Vagina (tissue), 2 donors: Measurements from ENCODE around the gene ALDH3B1.

ENCODE experiments used
- CTCF ChIP-seq, 3 experiments: fragments of 450-650 bp in 2 of 3; fragments of 200-600 bp in 1 of 3; sonication (generic) in 1 of 3; IDR thresholded peaks; one replicate each; pipeline ENCODE4 v1.5.1; 2017 to 2019; ENCODE audit warnings: antibody characterized with exemption in 3 of 3, mild to moderate bottlenecking in 2 of 3, moderate library complexity in 2 of 3
- POLR2A ChIP-seq, 2 donors: fragments of 450-650 bp; IDR thresholded peaks; one replicate each; pipeline ENCODE4 v1.6.1; 2017; ENCODE audit warnings: antibody characterized with exemption in 2 of 2, mild to moderate bottlenecking in 2 of 2, moderate library complexity in 2 of 2
- POLR2AphosphoS5 ChIP-seq, 2 donors: sonication (generic); formaldehyde crosslinking; IDR thresholded peaks; one replicate each; pipeline ENCODE4 v1.9.0; 2017; ENCODE audit warnings: antibody characterized with exemption in 2 of 2, mild to moderate bottlenecking in 2 of 2, low read depth in 1 of 2; ENCODE audit not compliant: insufficient read depth in 1 of 2

GRCh38 chr11:68037411-68038225 lies 27.5 kb downstream of the ALDH3B1 start:
- TF ChIP-seq CTCF (IDR thresholded peaks at IDR 0.05) (no peak), POLR2A (IDR thresholded peaks at IDR 0.05) (no peak), POLR2AphosphoS5 (IDR thresholded peaks at IDR 0.05; ENCODE audit: insufficient read depth in 1 of 2, low read depth in 1 of 2) (no peak)
